HEK293 (cell line): ENCODE data around the gene PPP1R15B.

Experiments used
- CTCF ChIA-PET: fragments of 350-600 bp; formaldehyde crosslinking; extraction: SDS; loops from one replicate; lab custom pipeline; 2021; ENCODE audit warnings: antibody characterized with exemption; lab: Yijun Ruan, JAX
- POLR2A ChIA-PET: fragments of 300-600 bp; formaldehyde crosslinking; extraction: SDS; loops from one replicate; lab custom pipeline; 2020; ENCODE audit warnings: antibody characterized with exemption, inconsistent platforms; lab: Yijun Ruan, JAX
- H3K27ac ChIP-seq: fragments of 200-500 bp; sonication (Bioruptor generic); 2 replicates; pipeline ENCODE4 v1.5.1; 2014; ENCODE audit warnings: low read depth, low read length, control low read depth, inconsistent platforms; ENCODE audit errors: extremely low read depth
- H3K36me3 ChIP-seq, 2 experiments: fragments of 200-500 bp in 1 of 2; sonication (Bioruptor generic) in 1 of 2; 1 replicate in 1 of 2; 2 replicates in 1 of 2; pipeline ENCODE4 v1.5.1; 2014 to 2017; ENCODE audit warnings: inconsistent platforms in 2 of 2, low read length in 2 of 2; ENCODE audit not compliant: control insufficient read depth in 2 of 2, insufficient read depth in 1 of 2
- H3K4me1 ChIP-seq: fragments of 200-500 bp; sonication (Bioruptor generic); 2 replicates; pipeline ENCODE4 v1.5.1; 2014; ENCODE audit warnings: mild to moderate bottlenecking, low read length, inconsistent platforms; ENCODE audit not compliant: control insufficient read depth, insufficient read depth
- H3K4me3 ChIP-seq: 2 replicates; pipeline ENCODE4 v1.5.1; 2011; ENCODE audit warnings: low read depth, mild to moderate bottlenecking, control low read depth, low read length, moderate library complexity
- H3K9me3 ChIP-seq: fragments of 200-500 bp; sonication (Bioruptor generic); 2 replicates; pipeline ENCODE4 v1.5.1; 2014; ENCODE audit warnings: low read depth, low read length, inconsistent platforms; ENCODE audit not compliant: control insufficient read depth, insufficient read depth
- BCL6B ChIP-seq: fragments of 450-650 bp; formaldehyde crosslinking; IDR thresholded peaks from 2 replicates; pipeline ENCODE4 v1.5.1; 2017; ENCODE audit warnings: missing biosample characterization, missing genetic modification characterization
- PRDM1 ChIP-seq: fragments of 450-650 bp; formaldehyde crosslinking; IDR thresholded peaks from 2 replicates; pipeline ENCODE4; 2016; ENCODE audit warnings: missing biosample characterization, missing genetic modification characterization
- ZBTB8A ChIP-seq: fragments of 450-650 bp; formaldehyde crosslinking; IDR thresholded peaks from 2 replicates; pipeline ENCODE4 v1.5.1; 2016; ENCODE audit warnings: missing biosample characterization, missing genetic modification characterization
- ZEB2 ChIP-seq: fragments of 450-650 bp; formaldehyde crosslinking; IDR thresholded peaks from 2 replicates; pipeline ENCODE4 v1.5.1; 2016; ENCODE audit warnings: missing biosample characterization, missing genetic modification characterization
- ZNF155 ChIP-seq: fragments of 450-650 bp; formaldehyde crosslinking; IDR thresholded peaks from 2 replicates; pipeline ENCODE4 v1.5.1; 2016; ENCODE audit warnings: missing biosample characterization, missing genetic modification characterization
- ZNF157 ChIP-seq: fragments of 450-650 bp; formaldehyde crosslinking; IDR thresholded peaks from 2 replicates; pipeline ENCODE4 v1.5.1; 2016; ENCODE audit warnings: missing biosample characterization, missing genetic modification characterization
- ZNF223 ChIP-seq: fragments of 450-650 bp; formaldehyde crosslinking; IDR thresholded peaks from 2 replicates; pipeline ENCODE4 v1.5.1; 2016; ENCODE audit warnings: missing biosample characterization, missing genetic modification characterization
- ZNF248 ChIP-seq: fragments of 450-650 bp; formaldehyde crosslinking; IDR thresholded peaks from 2 replicates; pipeline ENCODE4 v1.5.1; 2017; ENCODE audit warnings: missing biosample characterization, missing genetic modification characterization
- ZNF274 ChIP-seq, 2 experiments: fragments of 200-500 bp in 1 of 2; fragments of 450-650 bp in 1 of 2; sonication (Bioruptor generic) in 1 of 2; formaldehyde crosslinking in 1 of 2; IDR thresholded peaks; 2 replicates each; pipeline versions ENCODE4 v1.5.1 to v1.6.1; 2014 to 2016; ENCODE audit warnings: borderline replicate concordance in 1 of 2, inconsistent platforms in 1 of 2, low read length in 1 of 2, missing biosample characterization in 1 of 2, missing genetic modification characterization in 1 of 2
- ZNF521 ChIP-seq: fragments of 450-650 bp; formaldehyde crosslinking; IDR thresholded peaks from 2 replicates; pipeline ENCODE4 v1.5.1; 2017; ENCODE audit warnings: missing biosample characterization, mild to moderate bottlenecking, missing genetic modification characterization
- ZNF76 ChIP-seq: fragments of 450-650 bp; formaldehyde crosslinking; IDR thresholded peaks from 2 replicates; pipeline ENCODE4; 2016; ENCODE audit warnings: low read depth, missing biosample characterization, missing genetic modification characterization, borderline replicate concordance
- ZNF777 ChIP-seq: fragments of 450-650 bp; formaldehyde crosslinking; IDR thresholded peaks from 2 replicates; pipeline ENCODE4 v1.5.1; 2017; ENCODE audit warnings: missing biosample characterization, missing genetic modification characterization, borderline replicate concordance
- ZXDB ChIP-seq: fragments of 450-650 bp; formaldehyde crosslinking; IDR thresholded peaks from 2 replicates; pipeline ENCODE4 v1.5.1; 2016; ENCODE audit warnings: missing biosample characterization, missing genetic modification characterization
- TF ChIP-seq, protein P1 (sequence below): fragments of 450-650 bp; formaldehyde crosslinking; conservative IDR thresholded peaks from 2 replicates; pipeline ENCODE4 v1.5.1; 2016; ENCODE audit warnings: low read depth, missing biosample characterization, missing genetic modification characterization
- TF ChIP-seq, protein P2 (sequence below): fragments of 450-650 bp; formaldehyde crosslinking; IDR thresholded peaks from 2 replicates; pipeline ENCODE4 v1.5.1; 2016; ENCODE audit warnings: missing biosample characterization, missing genetic modification characterization
- TF ChIP-seq, protein P3 (sequence below): fragments of 450-650 bp; formaldehyde crosslinking; IDR thresholded peaks from 2 replicates; pipeline ENCODE4 v1.5.1; 2016; ENCODE audit warnings: missing biosample characterization, missing genetic modification characterization, borderline replicate concordance

PPP1R15B gene

DNA sequence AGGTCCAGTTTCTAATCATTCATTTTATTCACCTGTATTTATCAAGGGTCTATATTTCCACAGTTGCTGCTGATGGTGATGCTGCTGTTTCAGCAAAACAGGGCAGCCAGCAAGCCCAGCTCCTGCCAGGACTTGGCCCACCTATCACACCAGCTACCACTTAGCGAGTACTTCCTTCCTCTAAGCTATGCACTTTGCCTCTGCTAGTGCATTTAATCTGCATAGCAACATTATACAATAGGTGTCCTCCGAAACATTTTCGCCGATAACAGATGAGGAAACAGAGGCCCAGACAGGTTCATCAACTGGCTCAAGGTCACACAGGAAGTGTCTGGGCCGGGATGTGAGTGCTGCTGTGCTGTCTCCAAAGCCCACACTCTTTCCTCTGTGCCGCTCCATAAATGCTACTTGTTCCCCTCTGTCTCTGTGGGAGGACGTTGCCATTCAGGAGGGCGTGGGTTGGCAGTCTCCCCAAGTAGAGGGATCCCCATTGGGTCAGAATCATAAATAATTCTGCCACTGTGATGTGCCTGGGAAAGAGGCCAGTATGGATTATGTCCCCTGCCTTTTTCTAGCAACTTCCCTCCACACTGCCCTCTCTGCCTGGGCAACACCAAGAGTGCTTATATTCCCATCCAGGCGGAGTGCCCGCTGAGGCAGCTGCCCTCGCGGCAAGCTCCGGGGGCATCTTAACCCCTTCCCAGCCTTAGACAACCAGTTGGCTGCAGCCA, 42.5 kb downstream of the PPP1R15B start (continued):
- TF ChIP-seq, protein P1, sequence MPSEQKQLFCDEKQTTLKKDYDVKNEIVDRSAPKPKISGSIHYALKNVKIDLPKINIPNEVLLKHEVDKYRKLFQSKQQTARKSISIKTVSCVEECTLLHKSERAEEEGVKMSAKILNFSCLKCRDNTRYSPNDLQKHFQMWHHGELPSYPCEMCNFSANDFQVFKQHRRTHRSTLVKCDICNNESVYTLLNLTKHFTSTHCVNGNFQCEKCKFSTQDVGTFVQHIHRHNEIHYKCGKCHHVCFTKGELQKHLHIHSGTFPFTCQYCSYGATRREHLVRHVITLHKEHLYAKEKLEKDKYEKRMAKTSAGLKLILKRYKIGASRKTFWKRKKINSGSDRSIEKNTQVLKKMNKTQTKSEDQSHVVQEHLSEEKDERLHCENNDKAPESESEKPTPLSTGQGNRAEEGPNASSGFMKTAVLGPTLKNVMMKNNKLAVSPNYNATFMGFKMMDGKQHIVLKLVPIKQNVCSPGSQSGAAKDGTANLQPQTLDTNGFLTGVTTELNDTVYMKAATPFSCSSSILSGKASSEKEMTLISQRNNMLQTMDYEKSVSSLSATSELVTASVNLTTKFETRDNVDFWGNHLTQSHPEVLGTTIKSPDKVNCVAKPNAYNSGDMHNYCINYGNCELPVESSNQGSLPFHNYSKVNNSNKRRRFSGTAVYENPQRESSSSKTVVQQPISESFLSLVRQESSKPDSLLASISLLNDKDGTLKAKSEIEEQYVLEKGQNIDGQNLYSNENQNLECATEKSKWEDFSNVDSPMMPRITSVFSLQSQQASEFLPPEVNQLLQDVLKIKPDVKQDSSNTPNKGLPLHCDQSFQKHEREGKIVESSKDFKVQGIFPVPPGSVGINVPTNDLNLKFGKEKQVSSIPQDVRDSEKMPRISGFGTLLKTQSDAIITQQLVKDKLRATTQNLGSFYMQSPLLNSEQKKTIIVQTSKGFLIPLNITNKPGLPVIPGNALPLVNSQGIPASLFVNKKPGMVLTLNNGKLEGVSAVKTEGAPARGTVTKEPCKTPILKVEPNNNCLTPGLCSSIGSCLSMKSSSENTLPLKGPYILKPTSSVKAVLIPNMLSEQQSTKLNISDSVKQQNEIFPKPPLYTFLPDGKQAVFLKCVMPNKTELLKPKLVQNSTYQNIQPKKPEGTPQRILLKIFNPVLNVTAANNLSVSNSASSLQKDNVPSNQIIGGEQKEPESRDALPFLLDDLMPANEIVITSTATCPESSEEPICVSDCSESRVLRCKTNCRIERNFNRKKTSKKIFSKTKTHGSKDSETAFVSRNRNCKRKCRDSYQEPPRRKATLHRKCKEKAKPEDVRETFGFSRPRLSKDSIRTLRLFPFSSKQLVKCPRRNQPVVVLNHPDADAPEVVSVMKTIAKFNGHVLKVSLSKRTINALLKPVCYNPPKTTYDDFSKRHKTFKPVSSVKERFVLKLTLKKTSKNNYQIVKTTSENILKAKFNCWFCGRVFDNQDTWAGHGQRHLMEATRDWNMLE, result no peak
- no peak for TF ChIP-seq ZXDB
- TF ChIP-seq, protein P2, sequence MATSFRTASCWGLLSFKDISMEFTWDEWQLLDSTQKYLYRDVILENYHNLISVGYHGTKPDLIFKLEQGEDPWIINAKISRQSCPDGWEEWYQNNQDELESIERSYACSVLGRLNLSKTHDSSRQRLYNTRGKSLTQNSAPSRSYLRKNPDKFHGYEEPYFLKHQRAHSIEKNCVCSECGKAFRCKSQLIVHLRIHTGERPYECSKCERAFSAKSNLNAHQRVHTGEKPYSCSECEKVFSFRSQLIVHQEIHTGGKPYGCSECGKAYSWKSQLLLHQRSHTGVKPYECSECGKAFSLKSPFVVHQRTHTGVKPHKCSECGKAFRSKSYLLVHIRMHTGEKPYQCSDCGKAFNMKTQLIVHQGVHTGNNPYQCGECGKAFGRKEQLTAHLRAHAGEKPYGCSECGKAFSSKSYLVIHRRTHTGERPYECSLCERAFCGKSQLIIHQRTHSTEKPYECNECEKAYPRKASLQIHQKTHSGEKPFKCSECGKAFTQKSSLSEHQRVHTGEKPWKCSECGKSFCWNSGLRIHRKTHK, result no peak
- no peak for TF ChIP-seq ZNF76 (tag by site-specific recombination)
- no peak for TF ChIP-seq ZNF777 (tag by site-specific recombination)
- no peak for TF ChIP-seq PRDM1
- TF ChIP-seq ZNF248 (tag by site-specific recombination), result no peak
- TF ChIP-seq ZNF157 (tag by site-specific recombination), result no peak
- TF ChIP-seq ZNF521 (tag by site-specific recombination), result no peak

DNA sequence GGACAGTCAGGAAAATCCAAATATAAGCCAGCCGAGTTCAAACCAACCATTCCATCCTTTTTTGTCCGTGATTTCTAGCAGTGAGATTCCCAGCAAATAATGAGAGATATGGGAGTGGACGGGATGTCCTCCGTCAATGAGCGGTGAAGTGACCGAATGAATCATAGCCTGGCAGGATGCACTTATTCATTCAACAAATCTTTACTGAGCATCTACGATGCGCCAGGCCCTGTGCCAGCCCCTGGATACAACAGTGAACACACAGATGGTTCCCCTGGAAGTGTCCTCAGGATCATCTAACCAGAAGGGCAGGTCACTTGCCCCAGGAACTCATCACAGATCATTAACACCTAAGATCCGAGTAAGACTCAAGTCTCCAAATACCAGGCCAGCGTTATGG, 43.7 kb downstream of the PPP1R15B start:
- Histone ChIP-seq H3K4me3 (no peak overlapping the region), H3K27ac (no peak overlapping the region), H3K36me3 (no peaks in the 10 kb centered on the region), H3K9me3 (no peaks in the 10 kb centered on the region), H3K4me1 (no peaks in the 10 kb centered on the region)
- no peak for TF ChIP-seq ZBTB8A (tag by site-specific recombination)
- TF ChIP-seq ZEB2 (tag by site-specific recombination), result no peak
- no peak for TF ChIP-seq BCL6B (tag by site-specific recombination)
- TF ChIP-seq ZNF274 (IDR thresholded peaks at IDR 0.05; ENCODE audit: low read length), result no peak
- no peak for TF ChIP-seq ZNF274 (tag by site-specific recombination; IDR thresholded peaks at IDR 0.05; ENCODE audit: borderline replicate concordance)
- no peak for TF ChIP-seq ZNF223 (tag by site-specific recombination)
- TF ChIP-seq, protein P3, sequence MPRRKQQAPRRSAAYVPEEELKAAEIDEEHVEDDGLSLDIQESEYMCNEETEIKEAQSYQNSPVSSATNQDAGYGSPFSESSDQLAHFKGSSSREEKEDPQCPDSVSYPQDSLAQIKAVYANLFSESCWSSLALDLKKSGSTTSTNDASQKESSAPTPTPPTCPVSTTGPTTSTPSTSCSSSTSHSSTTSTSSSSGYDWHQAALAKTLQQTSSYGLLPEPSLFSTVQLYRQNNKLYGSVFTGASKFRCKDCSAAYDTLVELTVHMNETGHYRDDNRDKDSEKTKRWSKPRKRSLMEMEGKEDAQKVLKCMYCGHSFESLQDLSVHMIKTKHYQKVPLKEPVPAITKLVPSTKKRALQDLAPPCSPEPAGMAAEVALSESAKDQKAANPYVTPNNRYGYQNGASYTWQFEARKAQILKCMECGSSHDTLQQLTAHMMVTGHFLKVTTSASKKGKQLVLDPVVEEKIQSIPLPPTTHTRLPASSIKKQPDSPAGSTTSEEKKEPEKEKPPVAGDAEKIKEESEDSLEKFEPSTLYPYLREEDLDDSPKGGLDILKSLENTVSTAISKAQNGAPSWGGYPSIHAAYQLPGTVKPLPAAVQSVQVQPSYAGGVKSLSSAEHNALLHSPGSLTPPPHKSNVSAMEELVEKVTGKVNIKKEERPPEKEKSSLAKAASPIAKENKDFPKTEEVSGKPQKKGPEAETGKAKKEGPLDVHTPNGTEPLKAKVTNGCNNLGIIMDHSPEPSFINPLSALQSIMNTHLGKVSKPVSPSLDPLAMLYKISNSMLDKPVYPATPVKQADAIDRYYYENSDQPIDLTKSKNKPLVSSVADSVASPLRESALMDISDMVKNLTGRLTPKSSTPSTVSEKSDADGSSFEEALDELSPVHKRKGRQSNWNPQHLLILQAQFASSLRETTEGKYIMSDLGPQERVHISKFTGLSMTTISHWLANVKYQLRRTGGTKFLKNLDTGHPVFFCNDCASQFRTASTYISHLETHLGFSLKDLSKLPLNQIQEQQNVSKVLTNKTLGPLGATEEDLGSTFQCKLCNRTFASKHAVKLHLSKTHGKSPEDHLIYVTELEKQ, result no peak
- TF ChIP-seq ZNF155 (tag by site-specific recombination), result no peak
- ChIA-PET POLR2A (no interaction called here), CTCF (interaction anchor here (0.9 to 2.2 kb wide), 4 partner anchors 30 to 205 kb away, joined by 3 to 10 read pairs (median 6); partner anchors contain the start of gene GOLT1A)
